ENCODE data around the gene GCFC2.

Gene GCFC2

DNA sequence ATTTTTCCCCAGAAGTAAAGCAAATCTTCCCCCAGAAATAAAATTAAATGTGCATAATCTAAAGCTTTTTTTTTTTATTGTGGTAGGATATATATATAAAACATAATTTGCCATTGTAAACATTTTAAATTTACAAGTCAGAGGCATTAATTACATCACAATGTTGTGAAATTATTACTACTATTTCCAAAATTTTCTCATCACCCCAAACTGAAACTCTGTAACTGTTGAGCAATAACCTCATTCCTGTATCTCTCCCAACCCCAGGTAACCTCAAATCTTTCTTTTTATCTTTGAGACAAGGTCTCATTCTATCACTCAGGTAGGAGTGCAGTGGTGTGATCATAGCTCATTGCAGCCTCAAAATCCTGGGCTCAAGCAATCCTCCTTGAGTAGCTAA is 52.9 kb downstream of the GCFC2 start:
- TF ChIP-seq, protein P1, sequence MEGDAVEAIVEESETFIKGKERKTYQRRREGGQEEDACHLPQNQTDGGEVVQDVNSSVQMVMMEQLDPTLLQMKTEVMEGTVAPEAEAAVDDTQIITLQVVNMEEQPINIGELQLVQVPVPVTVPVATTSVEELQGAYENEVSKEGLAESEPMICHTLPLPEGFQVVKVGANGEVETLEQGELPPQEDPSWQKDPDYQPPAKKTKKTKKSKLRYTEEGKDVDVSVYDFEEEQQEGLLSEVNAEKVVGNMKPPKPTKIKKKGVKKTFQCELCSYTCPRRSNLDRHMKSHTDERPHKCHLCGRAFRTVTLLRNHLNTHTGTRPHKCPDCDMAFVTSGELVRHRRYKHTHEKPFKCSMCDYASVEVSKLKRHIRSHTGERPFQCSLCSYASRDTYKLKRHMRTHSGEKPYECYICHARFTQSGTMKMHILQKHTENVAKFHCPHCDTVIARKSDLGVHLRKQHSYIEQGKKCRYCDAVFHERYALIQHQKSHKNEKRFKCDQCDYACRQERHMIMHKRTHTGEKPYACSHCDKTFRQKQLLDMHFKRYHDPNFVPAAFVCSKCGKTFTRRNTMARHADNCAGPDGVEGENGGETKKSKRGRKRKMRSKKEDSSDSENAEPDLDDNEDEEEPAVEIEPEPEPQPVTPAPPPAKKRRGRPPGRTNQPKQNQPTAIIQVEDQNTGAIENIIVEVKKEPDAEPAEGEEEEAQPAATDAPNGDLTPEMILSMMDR (IDR thresholded peaks at IDR 0.05) = no peak
- H3K4me2 ChIP-seq (ENCODE audit: low read length) = no peak overlapping the region
- no peaks in the 10 kb centered on the region for H3K27me3 ChIP-seq (ENCODE audit: control insufficient read depth, insufficient read depth, low read length)
- no peaks in the 10 kb centered on the region for H3K4me1 ChIP-seq
- no peak overlapping the region for H3K9ac ChIP-seq
- H3K27ac ChIP-seq = no peak overlapping the region
- H3K4me3 ChIP-seq (ENCODE audit: low read depth, low read length) = no peak overlapping the region
- H3K79me2 ChIP-seq = peaks cover 5% of the 10 kb centered on the region
- H2AFZ ChIP-seq = no peak overlapping the region
- H3K9me3 ChIP-seq (ENCODE audit: control insufficient read depth, low read length) = no peaks in the 10 kb centered on the region
- H3K36me3 ChIP-seq (ENCODE audit: control insufficient read depth, insufficient read depth, low read length) = no peaks in the 10 kb centered on the region

DNA sequence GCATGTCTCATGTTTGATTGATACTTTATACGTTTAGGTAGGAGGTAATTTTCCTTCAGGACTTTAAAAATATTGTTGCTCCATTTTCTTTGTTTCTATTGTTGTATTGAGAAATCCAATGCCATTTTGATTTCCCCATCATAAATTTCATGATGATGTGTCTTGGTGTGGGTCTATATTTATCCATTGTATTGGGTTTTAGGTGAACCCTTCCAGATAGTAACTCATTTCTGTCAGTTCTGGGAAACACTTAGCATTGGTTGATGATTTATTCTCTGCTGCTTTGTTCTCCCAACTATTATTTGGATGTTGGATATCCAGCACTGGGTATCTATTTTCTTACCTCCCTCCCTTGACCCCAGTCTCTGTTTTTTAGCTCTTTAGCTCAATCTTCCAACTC is 54.2 kb downstream of the GCFC2 start:
- Histone ChIP-seq H2AFZ (no peak overlapping the region), H3K4me2 (ENCODE audit: low read length) (no peak overlapping the region), H3K36me3 (ENCODE audit: control insufficient read depth, insufficient read depth, low read length) (no peaks in the 10 kb centered on the region), H3K27me3 (ENCODE audit: control insufficient read depth, insufficient read depth, low read length) (no peaks in the 10 kb centered on the region), H3K27ac (no peak overlapping the region), H3K9me3 (ENCODE audit: control insufficient read depth, low read length) (no peaks in the 10 kb centered on the region), H3K4me1 (no peaks in the 10 kb centered on the region), H3K9ac (no peak overlapping the region), H3K79me2 (peaks cover 5% of the 10 kb centered on the region), H3K4me3 (ENCODE audit: low read depth, low read length) (no peak overlapping the region)
- TF ChIP-seq, protein P1 (IDR thresholded peaks at IDR 0.05) = no peak

DNA sequence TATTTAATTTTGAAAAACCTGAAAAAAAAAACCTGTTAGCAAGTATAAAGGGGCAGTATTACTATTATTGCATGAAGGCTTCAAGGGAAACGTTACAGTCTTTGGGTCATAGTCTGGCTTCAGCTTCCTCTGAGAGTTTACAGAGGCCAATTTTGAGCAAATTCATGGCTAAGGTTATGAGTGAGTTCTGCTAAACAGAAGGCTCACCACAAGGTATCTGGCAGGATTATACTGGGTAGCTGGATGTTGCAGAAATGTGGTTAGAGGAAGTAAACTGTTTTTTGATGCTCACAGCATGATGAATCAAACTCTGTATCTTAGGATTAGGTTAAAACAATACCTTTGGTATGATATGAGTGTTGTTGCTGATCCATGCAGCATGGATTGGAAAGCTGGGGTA is 54.9 kb downstream of the GCFC2 start:
- no peaks in the 10 kb centered on the region for H3K4me1 ChIP-seq
- H3K9ac ChIP-seq = no peak overlapping the region
- H2AFZ ChIP-seq = no peak overlapping the region
- no peaks in the 10 kb centered on the region for H3K36me3 ChIP-seq (ENCODE audit: control insufficient read depth, insufficient read depth, low read length)
- H3K79me2 ChIP-seq = peaks cover 5% of the 10 kb centered on the region
- H3K27ac ChIP-seq = no peak overlapping the region
- no peak overlapping the region for H3K4me3 ChIP-seq (ENCODE audit: low read depth, low read length)
- no peak overlapping the region for H3K4me2 ChIP-seq (ENCODE audit: low read length)
- H3K27me3 ChIP-seq (ENCODE audit: control insufficient read depth, insufficient read depth, low read length) = no peaks in the 10 kb centered on the region
- H3K9me3 ChIP-seq (ENCODE audit: control insufficient read depth, low read length) = no peaks in the 10 kb centered on the region
- TF ChIP-seq, protein P1 (IDR thresholded peaks at IDR 0.05) = no peak

DNA sequence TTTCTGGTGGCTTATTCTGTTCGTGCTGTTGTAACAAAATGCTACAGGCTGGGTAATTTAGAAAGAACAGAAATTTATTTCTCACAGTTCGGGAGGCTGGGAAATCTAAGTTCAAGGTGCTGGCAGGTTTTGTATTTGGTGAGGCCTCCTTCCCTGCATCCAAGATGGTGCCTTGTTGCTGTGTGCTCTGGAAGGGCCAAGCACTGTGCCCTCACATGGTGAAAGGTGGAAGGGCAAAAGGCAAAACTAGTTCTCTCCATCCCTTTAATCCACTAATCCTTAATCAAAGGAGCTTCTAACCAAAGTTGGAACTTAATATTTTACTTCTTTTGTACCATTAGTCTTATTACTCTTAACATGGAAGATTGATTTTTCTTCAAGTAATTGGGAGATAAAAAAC is 56.7 kb downstream of the GCFC2 start:
- no peaks in the 10 kb centered on the region for H3K36me3 ChIP-seq (ENCODE audit: control insufficient read depth, insufficient read depth, low read length)

DNA sequence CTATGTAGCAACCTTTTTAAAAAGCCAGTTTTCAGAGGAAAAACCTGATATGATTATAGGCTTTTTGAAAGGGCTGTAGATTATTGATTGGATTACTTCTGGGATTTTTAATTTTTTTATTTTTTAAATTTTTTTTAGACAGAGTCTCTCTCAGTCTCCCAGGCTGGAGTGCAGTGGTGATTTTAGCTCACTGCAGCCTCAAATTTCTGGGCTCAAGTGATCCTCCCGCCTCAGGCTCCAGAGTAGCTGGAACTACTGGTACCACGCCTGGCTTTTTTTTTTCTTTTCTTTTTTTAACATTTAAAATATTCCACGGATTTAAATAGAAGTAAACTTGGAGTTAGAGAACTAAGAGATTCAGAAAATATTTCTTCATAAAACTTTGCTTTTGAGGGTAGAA is 62.9 kb downstream of the GCFC2 start:
- H3K36me3 ChIP-seq (ENCODE audit: control insufficient read depth, insufficient read depth, low read length) = no peaks in the 10 kb centered on the region
- no peak overlapping the region for H3K27ac ChIP-seq
- H3K27me3 ChIP-seq (ENCODE audit: control insufficient read depth, insufficient read depth, low read length) = no peaks in the 10 kb centered on the region
- H2AFZ ChIP-seq = no peak overlapping the region
- H3K4me3 ChIP-seq (ENCODE audit: low read depth, low read length) = peak overlapping the region; percentile 81
- no peaks in the 10 kb centered on the region for H3K9me3 ChIP-seq (ENCODE audit: control insufficient read depth, low read length)
- H3K4me1 ChIP-seq = no peaks in the 10 kb centered on the region
- peak overlapping the region; percentile 71 for H3K4me2 ChIP-seq (ENCODE audit: low read length)
- peaks cover 15% of the 10 kb centered on the region for H3K79me2 ChIP-seq
- TF ChIP-seq, protein P1 (IDR thresholded peaks at IDR 0.05) = no peak
- H3K9ac ChIP-seq = no peak overlapping the region

More for the DNA sequence above, 56.7 kb downstream of the GCFC2 start:
- Histone ChIP-seq H3K4me1 (no peaks in the 10 kb centered on the region), H3K4me3 (ENCODE audit: low read depth, low read length) (no peak overlapping the region), H2AFZ (no peak overlapping the region), H3K27ac (no peak overlapping the region), H3K9ac (no peak overlapping the region), H3K27me3 (ENCODE audit: control insufficient read depth, insufficient read depth, low read length) (no peaks in the 10 kb centered on the region), H3K9me3 (ENCODE audit: control insufficient read depth, low read length) (no peaks in the 10 kb centered on the region), H3K4me2 (ENCODE audit: low read length) (no peak overlapping the region), H3K79me2 (peaks cover 5% of the 10 kb centered on the region)
- TF ChIP-seq, protein P1 (IDR thresholded peaks at IDR 0.05) = no peak

Measured in parathyroid adenoma (tissue), 2 donors.